Activated CD4-positive, alpha-beta T cell treated with anti-CD3 and anti-CD28 coated beads for 24 hours (primary cell): ENCODE results near the gene CAPNS1.
"Not testable (repeated sequence)": the region's sequence is repeated elsewhere in the genome, so short reads cannot be mapped to it uniquely, and the experiment has no call there.

Source experiments
- DNase-seq, 2 donors: peaks; one replicate each; pipeline ENCODE4 v3.0.0-alpha.2; 2020; ENCODE audit warnings: low read depth in 2 of 2

The CAPNS1 gene

DNA sequence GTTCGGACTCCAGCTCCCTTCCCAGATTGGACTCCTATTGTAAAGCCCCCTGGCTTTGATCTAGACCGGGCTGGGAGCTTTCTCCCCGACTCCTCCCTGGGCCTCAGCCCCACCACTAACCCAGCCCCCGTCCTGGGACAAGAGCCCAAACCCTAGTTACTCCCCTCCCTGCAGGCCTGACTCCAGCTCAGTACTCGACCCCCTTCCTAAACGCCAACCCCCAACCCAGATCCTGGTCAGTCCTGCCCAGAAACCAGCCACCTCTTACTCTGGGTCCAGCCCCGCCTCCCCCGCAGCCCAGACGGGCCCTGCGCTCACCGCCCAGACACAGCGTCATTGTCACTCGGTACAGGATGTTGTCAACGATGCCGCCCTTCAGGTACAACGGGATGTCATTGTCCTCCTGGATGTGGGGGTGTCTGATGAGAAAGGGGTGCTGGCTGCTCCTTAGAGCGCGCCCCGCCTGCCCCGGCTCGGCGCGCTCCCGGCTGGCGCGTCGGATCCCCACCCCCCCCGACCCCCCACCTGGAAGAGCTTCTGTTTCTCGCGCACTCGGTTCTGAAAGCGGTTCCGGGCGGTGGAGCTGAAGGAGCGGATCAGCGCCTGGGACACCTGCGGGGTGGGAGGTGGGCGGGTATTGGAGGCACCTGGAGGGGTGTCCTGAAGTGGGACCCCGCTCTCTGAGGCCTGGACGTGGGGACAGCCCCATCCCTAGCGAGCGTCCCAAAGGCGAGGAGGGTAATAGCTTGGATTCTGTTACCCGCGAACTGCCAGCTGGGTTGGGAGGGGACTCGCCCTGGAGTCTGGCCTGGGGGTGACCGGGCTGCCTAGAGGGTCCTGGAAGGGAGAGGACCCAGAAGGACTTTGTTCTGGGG lies 11.5 kb downstream of the CAPNS1 start:
- DNase-seq = no peak

DNA sequence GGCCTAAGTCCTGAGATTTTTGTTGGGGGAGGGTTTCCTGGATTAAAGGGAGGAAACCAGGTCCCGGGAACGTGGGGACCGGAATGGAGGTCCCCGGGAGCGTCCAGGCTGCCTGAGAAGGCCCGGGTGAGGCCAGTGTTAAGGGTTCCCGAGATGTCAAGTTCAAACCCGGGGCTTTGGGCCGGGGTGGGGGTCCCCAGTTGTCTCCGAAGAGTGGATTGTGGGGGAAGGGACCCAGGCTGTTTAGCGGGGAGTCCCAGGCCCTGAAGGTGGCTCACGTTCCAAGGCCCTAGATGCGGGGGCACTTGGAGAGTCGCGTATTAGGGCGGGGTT lies 12.1 kb downstream of the CAPNS1 start:
- DNase-seq = no peak

DNA sequence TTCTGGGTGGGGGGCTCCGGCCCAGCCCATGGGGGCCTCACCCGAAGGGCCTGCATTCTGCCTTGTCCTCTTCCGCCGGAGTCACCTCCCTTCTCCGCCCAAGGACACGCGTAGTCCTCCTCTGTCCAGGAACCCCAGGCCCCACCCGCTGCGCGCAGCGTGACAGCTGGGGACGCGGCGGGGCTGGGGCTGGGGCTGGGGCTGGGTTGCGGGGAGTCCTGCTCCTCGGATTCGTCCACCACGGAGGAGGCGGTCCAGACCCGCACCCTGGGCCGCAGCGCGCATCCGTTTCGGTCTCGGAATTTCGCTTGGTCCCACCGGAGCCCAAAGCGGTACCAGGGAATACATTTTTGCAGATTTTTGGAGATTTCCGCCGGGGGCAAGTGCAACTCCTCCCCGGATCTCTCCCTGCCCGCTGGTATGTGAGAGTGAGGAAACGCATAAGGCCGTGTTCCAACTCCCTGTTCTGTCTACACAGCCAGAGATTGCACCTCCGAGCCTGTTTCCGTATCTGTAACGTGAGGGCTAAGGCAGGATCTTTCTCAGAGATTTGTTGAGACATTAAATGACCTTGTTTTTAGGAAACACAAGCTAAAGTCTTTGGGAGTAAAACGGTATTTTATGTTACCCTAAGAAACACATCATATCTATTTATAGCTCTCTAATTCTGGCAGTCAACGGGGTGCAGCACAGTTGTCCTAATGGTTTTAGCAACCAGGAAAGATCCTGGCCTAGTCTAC lies 12.7 kb downstream of the CAPNS1 start, which contains the start of gene COX7A1:
TSS of gene COX7A1 (minus strand) at position 96 of the 740 bp plus-strand sequence. CDS start at position 56, 40 bp downstream.
- no peak for DNase-seq

DNA sequence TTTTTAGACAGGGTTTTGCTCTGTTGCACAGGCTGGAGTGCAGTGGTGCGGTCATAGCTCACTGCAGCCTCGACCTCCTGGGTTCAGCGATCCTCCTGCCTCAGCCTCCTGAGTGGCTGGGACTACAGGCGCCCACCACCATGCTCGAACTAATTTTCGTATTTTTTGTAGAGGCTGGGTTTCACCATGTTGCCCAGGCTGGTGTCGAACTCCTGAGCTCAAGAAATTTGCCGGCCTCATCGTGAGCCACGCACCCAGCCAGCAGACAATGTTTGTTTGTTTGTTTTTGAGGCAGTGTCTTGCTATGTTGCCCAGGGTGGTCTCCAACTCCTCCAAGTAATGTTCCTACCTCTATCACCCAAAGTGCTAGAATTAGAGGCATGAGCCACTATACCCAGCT lies 13.3 kb downstream of the CAPNS1 start:
- no peak for DNase-seq

DNA sequence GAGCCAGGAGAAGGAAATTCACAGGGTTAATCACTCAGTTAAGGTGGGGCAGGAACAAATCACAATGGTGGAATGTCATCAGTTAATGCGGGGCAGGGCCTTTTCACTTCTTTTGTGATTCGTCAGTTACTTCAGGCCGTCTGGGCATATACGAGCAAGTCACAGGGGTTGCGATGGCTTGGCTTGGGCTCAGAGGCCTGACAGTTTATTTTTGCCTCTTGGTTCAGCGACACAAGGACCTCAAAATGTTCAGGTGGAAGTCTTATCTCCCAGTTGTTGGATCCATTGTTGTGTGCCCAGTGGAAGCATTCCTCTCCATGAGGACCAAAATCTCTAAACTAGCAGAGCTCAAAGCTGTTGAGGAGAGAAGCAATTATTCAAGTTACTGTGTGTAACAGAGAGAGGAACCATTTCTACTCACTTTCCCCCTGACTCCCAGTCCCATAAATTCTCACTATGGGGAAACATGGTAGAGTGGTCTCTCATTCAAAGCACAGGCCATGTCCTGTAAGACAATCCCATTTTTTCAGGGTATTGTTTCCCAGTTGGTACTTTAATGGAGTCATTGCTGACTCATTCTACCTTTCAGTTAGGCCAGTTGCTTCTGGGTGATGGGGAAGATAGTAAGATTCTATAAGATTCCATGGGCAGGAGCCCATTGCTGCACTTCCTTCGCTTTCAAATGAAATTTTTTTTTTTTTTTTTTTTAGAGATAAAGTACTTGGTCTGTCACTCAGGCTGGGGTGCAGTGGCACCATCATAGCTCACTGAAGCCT lies 21.1 kb downstream of the CAPNS1 start:
- DNase-seq = no peak

DNA sequence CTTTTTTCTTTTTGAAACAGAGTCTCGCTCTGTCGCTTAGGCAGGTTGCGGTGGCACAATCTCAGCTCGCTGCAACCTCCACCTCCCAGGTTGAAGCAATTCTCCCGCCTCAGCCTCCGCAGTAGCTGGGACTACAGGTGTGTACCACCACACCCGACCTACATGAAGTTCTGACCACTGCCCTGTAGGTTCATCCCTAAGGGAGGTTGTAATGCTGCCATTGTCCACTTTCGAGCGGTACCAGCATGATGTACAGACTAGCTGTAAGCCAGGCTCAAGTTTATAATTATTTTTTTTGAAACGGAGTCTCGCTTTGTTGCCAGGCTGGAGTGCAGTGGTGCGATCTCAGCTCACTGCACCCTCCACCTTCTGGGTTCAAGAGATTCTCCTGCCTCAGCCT lies 23.9 kb downstream of the CAPNS1 start:
- DNase-seq = no peak

DNA sequence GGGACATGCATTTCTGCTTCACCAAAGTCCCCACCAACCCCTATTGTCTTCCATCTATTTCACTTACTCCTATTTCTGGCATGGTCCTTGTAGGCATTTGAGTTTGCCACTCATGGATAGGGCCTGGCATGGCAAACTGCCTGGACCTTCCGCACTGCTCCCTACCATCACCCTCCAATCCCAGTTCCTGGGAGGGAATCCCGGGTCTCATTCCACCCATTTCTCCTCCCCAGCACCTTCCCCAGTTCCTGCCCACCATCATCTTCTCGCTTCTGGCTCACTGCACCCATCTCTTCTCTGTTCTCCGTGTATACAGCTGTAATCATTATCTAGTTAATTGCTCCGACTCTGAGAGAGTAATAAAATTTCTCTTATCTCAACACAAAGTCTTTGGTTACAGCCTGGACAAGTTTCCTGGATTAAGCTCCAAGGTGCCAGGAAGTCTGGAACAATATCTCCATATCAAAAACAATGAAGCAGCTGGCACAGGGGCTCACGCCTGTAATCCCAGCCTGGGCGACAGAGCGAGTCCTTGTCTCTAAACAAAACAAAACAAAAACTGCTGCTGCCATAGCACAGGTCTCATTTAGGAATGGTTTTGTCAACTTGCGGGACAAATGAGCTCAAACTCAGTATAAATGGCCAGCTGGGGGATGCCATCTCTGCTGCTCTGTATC lies 29.4 kb downstream of the CAPNS1 start:
- no peak for DNase-seq

DNA sequence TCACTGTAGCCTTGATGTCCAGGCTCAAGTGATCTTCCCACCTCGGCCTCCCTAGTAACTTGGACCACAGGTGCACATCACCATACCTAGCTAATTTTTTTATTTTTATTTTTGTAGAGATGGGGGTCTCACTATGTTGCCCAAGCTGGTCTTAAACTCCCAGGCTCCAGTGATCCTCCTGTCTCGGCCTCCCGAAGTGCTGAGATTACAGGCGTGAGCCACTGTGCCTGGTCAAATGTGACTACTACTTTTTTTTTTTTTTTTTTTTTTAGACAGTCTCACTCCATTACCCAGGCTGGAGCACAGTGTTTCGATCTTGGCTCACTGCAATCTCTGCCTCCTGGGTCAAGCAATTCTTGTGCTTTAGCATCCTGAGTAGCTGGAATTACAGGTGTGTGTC lies 33.0 kb downstream of the CAPNS1 start:
- no peak for DNase-seq

DNA sequence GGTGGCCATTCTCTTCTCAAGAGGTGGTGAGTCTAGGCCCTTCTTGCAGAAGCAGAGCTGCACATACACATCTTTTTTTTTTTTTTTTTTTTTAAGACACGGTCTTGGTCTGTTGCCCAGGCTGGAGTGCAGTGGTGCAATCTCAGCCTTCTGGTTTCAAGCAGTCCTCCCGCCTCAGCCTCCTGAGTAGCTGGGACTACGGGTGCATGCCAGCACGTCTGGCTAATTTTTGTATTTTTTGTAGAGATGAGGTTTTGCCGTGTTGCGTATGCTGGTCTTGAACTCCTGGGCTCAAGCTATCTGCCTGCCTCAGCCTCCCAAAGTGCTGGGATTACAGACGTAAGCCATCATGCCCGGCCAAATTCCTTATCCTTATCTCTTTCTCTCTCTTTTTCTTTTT lies 34.0 kb downstream of the CAPNS1 start:
- not testable (repeated sequence) for DNase-seq

DNA sequence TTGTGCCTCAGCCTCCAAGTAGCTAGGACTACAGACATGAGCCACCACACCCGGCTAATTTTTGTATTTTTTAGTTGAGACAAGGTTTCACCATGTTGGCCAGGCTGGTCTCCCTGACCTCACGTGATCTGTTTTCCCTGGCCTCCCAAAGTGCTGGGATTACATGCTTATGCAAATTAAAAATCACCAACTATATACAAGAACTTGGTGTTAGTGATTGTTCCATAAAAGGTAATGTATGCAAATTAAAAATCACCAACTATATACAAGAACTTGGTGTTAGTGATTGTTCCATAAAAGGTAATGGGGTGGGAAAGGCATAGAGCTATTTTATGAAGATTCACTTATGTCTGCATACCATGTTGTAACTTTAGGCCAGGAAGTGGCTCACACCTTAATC lies 39.2 kb downstream of the CAPNS1 start:
- DNase-seq = not testable (repeated sequence)

DNA sequence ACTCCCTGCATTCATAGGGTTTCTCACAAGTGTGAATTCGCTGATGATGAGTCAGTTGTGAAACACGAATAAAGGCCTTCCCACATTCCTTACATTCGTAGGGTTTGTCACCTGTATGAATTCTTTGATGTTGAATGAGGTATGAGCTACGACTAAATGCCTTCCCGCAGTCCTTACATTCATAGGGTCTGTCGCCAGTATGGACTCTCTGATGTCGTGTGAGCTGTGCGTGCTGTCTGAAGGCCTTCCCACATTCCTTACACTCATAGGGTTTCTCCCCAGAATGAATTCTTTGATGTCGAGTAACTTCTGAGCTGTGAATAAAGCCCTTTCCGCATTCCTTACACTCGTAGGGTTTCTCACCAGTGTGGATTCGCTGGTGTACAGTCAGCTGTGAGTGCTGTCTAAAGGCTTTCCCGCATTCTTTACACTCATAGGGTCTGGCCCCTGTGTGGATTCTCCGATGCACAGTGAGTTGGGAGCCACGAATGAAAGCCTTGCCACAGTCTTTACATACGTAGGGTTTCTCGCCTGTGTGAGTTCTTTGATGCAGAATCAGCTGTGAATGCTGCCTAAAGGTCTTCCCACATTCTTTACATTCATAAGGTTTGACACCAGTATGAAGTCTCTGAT lies 42.9 kb downstream of the CAPNS1 start:
- DNase-seq = no peak

DNA sequence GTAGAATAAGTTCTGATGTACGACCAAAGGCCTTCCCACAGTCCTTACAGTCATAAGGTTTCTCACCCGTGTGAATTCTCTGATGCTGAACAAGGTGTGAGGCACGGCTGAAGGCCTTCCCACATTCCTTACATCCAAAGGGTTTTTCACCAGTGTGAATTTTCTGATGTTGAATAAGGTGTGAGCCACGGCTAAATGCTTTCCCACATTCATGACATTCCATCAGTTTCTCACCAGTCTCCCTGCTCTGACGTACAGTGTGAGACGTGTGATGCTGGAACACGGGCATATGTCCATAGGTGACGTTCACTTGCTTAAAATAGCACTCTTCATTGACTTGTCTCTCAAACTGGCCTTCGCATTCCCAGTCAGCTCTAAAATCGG lies 43.4 kb downstream of the CAPNS1 start:
- DNase-seq = no peak

DNA sequence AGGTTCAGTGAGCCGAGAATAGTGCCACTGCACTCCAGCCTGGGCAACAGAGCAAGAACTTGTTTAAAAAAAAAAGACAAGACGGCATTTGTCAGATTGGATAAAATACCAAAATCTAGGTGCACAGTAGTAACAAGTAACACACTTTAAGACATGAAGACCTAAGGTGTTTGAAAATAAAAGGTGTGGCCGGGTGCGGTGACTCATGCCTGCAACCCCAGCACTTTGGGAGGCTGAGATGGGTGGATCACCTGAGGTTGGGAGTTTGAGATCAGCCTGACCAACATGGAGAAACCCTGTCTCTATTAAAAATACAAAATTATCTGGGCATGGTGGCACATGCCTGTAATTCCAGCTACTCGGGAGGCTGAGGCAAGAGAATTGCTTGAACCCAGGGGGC lies 46.9 kb downstream of the CAPNS1 start:
- DNase-seq = not testable (repeated sequence)

DNA sequence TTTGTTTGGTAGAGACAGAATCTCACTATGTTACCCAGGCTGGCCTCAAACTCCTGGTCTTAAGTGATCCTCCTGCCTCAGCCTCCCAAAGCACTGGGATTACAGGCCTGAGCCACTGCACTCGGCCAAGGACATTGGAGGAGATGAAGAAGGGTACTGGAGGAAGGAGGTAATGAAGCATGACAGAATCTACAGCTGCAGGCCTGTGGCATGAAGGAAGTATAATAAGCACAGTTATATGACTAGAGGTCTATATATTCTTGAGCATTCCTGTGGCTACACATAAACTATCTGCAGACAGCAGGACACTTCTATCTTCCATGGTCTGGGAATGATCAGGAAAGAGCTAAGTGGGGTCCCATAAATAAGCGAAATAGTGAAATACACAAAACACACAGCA lies 56.4 kb downstream of the CAPNS1 start:
- DNase-seq = no peak

DNA sequence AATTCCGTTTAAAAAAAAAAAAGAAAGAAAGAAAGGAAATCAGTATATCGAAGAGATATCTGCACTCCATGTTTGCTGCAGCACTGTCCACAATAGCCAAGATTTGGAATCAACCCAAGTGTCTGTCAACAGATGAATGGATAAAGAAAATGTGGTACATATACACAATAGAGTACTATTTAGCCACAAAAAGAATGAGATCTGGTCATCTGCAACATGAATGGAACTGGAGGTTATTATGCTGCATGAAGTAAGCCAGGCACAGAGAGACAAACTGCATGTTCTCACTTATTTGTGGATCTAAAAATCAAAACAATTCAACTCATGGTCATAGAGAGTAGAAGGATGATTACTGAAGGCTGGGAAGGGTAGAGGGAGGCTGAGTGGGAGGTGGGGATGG lies 58.3 kb downstream of the CAPNS1 start:
- DNase-seq = no peak
